GM13976 (cell line): ENCODE data around the gene CPAMD8.

ENCODE experiments used
- DNase-seq: peaks from one replicate; pipeline ENCODE4 v3.0.0; 2012; ENCODE audit warnings: low spot score
- in situ Hi-C: fragments of 300-500 bp; cut with MboI; formaldehyde crosslinking; loops from one replicate; pipeline ENCODE4 v1.12.0; 2022; ENCODE audit warnings: low sequenced_read_pairs, mixed read lengths, inconsistent platforms; ENCODE audit not compliant: unreplicated experiment
- TF ChIP-seq, protein P1 (sequence below): IDR thresholded peaks from 2 replicates; pipeline ENCODE4 v1.5.1; 2012; ENCODE audit warnings: borderline replicate concordance, mild to moderate bottlenecking; ENCODE audit not compliant: insufficient read depth; ENCODE audit errors: extremely low read depth, missing control alignments, control extremely low read depth

The CPAMD8 gene

DNA sequence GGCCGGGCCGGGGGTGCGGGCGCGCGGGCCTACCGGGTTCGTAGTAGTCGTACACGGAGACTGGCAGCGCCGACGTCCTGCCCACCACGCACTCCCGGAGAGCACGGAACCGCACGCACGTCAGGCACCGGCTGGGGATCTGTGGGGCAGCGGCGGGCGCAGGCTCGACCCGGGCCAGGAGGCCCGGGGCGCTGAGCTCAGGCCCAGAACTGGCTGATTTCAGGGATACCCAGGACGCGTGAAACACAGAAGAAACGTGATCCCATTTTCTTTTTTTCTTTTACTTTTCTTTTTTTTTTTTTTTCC lies 128.8 kb downstream of the CPAMD8 start:
- in situ Hi-C loops = no loop called here
- TF ChIP-seq, protein P1, sequence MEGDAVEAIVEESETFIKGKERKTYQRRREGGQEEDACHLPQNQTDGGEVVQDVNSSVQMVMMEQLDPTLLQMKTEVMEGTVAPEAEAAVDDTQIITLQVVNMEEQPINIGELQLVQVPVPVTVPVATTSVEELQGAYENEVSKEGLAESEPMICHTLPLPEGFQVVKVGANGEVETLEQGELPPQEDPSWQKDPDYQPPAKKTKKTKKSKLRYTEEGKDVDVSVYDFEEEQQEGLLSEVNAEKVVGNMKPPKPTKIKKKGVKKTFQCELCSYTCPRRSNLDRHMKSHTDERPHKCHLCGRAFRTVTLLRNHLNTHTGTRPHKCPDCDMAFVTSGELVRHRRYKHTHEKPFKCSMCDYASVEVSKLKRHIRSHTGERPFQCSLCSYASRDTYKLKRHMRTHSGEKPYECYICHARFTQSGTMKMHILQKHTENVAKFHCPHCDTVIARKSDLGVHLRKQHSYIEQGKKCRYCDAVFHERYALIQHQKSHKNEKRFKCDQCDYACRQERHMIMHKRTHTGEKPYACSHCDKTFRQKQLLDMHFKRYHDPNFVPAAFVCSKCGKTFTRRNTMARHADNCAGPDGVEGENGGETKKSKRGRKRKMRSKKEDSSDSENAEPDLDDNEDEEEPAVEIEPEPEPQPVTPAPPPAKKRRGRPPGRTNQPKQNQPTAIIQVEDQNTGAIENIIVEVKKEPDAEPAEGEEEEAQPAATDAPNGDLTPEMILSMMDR = no peak
- no peak for DNase-seq

DNA sequence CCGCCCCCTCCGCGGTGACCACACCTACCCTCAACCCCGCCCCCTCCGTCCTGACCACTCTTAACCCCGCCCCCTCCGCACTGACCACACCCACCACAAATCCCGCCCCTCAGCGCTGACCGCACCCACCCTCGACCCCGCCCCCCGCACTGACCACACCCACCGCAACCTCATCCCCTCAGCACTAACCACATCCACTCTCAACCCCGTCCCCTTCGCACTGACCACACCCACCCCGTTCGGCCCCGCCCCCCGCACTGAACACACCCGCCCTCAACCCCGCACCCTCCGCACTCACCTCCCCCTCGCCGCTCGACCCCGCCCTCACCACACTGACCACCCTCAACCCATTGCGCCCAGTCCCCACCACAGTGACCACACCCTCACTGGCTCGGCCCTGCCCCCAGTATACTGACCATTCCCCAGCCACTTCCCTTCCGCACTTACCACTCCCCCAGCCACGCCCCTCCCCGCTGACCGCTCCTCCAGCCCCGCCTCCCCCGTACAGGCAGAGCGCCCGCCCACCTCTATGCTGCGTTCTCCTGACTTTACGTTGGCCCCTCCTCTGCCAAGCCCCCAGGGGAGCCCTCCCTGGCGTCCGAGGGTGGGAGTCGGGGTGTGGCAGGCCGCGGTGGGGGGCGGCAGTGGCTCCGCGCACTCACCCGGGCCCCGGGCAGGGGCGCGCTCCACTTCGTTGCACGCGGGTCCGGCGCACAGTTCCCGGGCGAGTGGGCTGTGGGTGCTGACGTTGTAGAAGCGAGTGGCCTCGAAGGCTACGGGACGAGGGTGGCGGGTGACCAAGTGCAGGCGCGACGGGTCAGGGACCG lies 129.4 kb downstream of the CPAMD8 start:
- in situ Hi-C loops = no loop called here
- DNase-seq = peak; percentile 96
- TF ChIP-seq, protein P1 = no peak

DNA sequence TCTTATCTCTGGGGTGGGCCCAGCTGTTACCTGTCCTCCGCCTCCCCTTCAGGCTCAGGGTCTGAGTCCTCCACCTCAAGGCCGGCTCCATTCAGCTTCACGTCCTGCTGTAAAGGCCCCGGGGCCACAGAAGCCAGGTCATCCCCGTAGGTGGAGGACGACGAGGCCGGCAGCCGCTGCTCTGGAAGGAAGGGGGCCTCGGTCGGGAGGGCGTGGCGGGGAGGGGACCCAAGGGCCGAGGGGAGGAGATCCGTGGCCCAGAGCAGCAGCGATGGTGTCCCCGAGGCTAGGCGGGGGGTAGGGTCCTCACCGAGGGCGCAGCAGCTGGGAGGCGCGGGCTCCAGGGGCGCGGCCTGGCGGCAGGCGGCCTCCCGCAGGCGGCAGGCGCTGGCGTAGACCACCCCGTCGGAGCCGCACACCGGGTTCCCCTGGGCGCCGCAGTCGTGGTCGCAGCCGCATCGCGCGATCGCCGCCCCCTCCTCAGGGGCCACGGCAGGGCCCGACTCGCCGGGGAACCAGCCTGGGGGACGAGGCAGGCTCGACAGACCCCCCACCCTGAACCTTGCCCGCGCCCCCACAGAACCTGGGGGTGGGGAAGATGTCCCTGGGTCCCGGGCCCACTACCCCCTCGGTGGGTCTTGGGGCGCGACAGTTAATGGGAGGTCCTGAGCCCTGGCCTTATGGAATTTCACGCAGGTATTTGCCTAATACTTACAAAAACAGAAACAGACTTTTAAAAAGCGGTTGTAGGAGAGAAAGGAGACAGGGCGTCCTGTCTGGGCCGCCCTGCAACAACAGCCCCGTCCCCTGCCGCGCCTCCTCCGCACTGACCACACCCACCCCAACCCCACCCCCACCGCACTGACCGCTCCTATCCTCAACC lies 130.2 kb downstream of the CPAMD8 start:
- TF ChIP-seq, protein P1 = no peak
- no peak for DNase-seq
- in situ Hi-C loops = no loop called here

DNA sequence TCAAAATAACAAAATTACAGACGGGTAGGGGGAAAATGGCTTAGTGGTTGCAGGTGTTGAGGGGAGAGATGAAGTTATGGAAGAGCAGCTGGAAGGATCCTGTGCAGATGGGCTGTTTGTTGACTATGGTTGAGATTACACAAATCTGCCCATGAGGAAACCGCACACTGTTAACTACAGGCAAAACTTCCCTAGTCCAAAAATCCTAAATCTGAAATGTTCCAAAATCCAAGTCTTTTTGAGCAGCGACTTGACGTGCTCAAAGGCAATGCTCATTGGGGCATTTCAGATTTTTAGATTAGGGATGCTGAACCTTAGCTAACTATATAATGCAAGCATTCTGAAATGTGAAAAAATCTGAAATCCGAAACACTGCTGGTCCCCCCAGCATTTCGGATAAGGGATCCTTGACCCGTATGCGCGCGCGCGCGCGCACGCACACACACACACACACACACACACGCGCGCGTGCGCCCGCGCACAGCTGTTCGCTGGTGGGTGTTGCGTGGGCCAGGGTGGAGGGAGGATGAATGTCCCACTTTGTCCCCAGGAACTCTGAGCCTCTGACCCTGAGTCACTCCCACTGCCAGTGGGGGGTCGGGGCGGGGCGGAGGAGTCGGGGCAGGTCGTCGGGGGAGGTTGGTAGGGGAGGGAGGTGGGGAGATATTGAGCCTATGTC lies 131.0 kb downstream of the CPAMD8 start:
- no peak for DNase-seq
- TF ChIP-seq, protein P1 = no peak

DNA sequence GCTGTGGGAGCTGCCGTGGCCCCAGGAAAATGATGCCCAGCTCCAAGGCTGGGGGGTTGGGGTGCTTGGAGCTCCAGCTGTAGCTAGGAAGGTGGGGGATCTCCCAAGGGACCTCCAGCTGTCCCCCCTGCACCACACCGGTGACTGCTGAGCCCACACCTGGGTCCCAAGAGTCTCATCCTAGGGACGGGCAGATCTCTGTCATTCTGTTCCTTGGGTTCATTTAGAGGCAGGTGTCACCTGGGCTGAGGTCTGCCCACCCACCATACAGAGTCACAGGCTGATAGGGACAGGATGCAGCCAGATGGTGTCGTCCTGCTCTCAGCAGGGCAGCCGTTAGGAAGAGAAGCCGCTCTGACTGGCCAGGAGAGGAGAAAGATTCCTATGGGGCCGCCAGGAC lies 132.5 kb downstream of the CPAMD8 start:
- TF ChIP-seq, protein P1 = no peak
- no peak for DNase-seq
- in situ Hi-C loops = no loop called here

More for the DNA sequence above, 131.0 kb downstream of the CPAMD8 start:
- in situ Hi-C loops = no loop called here

DNA sequence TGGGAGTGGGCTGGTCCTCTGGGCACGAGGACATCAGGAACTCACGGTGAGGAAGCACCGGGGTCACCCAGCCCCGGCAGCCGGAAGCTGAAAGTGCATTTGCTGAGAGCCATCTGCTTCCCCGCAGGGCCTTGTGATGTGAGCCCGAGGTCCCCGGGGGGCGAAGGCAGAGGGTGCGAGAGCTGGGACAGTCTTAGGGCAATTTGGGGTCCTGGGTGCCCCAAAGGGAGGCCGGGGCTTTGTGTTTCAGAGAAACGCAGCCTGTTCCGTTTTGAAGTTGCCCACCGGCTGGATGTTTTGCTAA lies 133.0 kb downstream of the CPAMD8 start:
- DNase-seq = no peak
- in situ Hi-C loops = no loop called here
- TF ChIP-seq, protein P1 = no peak
